ENCODE data around the gene CENPB.

CENPB gene

GRCh38 chr20:3784863-3785239 lies 1.7 kb downstream of the CENPB start:
- peaks cover 7% of the 10 kb centered on the region; the same call in 1 of the 2 replicates for H3F3A ChIP-seq (ENCODE audit: control insufficient read depth, insufficient read depth)
- H3K4me3 ChIP-seq (ENCODE audit: low read length) = peak overlapping the region; percentile 88
- H4K20me1 ChIP-seq (ENCODE audit: control insufficient read depth, insufficient read depth, low read depth, low read length) = peaks cover 9% of the 10 kb centered on the region; the same call in 1 of the 2 replicates
- peaks cover 21% of the 10 kb centered on the region for H3K36me3 ChIP-seq (ENCODE audit: control insufficient read depth, low read length)
- peaks cover 53% of the 10 kb centered on the region for H3K4me1 ChIP-seq (ENCODE audit: control insufficient read depth, low read length)
- H3K4me2 ChIP-seq (ENCODE audit: low read length) = peak overlapping the region; percentile 91
- H3K9me2 ChIP-seq (replicated peaks; ENCODE audit: control insufficient read depth, low read length) = no peaks in the 10 kb centered on the region
- TF ChIP-seq EZH2phosphoT487 (IDR thresholded peaks at IDR 0.05; ENCODE audit: borderline replicate concordance, low read length) (no peak), CTCF (IDR thresholded peaks at IDR 0.05; ENCODE audit: low read depth, low read length, poor library complexity, severe bottlenecking) (no peak)
- no peak overlapping the region for H3K27ac ChIP-seq (ENCODE audit: low read depth, low read length)
- peaks cover 40% of the 10 kb centered on the region for H3K79me2 ChIP-seq (ENCODE audit: control insufficient read depth, low read length)
- H3K27me3 ChIP-seq (ENCODE audit: control insufficient read depth, low read length) = no peaks in the 10 kb centered on the region; the same call in 1 of the 2 replicates
- H3K9me3 ChIP-seq (ENCODE audit: control insufficient read depth, insufficient read depth, low read length) = no peaks in the 10 kb centered on the region

- Histone ChIP-seq H3K79me2 (ENCODE audit: control insufficient read depth, low read length) (peaks cover 40% of the 10 kb centered on the region), H4K20me1 (ENCODE audit: control insufficient read depth, insufficient read depth, low read depth, low read length) (peaks cover 9% of the 10 kb centered on the region; the same call in 1 of the 2 replicates), H3K27ac (ENCODE audit: low read depth, low read length) (no peak overlapping the region), H3K4me3 (ENCODE audit: low read length) (no peak overlapping the region), H3K36me3 (ENCODE audit: control insufficient read depth, low read length) (peaks cover 21% of the 10 kb centered on the region), H3K4me1 (ENCODE audit: control insufficient read depth, low read length) (peaks cover 57% of the 10 kb centered on the region), H3K9me3 (ENCODE audit: control insufficient read depth, insufficient read depth, low read length) (no peaks in the 10 kb centered on the region), H3K9me2 (replicated peaks; ENCODE audit: control insufficient read depth, low read length) (no peaks in the 10 kb centered on the region), H3F3A (ENCODE audit: control insufficient read depth, insufficient read depth) (peaks cover 7% of the 10 kb centered on the region; the same call in 1 of the 2 replicates), H3K27me3 (ENCODE audit: control insufficient read depth, low read length) (peaks cover 5% of the 10 kb centered on the region), H3K4me2 (ENCODE audit: low read length) (peak overlapping the region; percentile 91)
- TF ChIP-seq CTCF (IDR thresholded peaks at IDR 0.05; ENCODE audit: low read depth, low read length, poor library complexity, severe bottlenecking) (no peak), EZH2phosphoT487 (IDR thresholded peaks at IDR 0.05; ENCODE audit: borderline replicate concordance, low read length) (no peak)
Measured at GRCh38 chr20:3784216-3784853, 2.2 kb downstream of the CENPB start.

GRCh38 chr20:3783511-3784195 lies 2.9 kb downstream of the CENPB start:
- peaks cover 9% of the 10 kb centered on the region; the same call in 1 of the 2 replicates for H4K20me1 ChIP-seq (ENCODE audit: control insufficient read depth, insufficient read depth, low read depth, low read length)
- no peak overlapping the region for H3K27ac ChIP-seq (ENCODE audit: low read depth, low read length)
- no peaks in the 10 kb centered on the region for H3K9me3 ChIP-seq (ENCODE audit: control insufficient read depth, insufficient read depth, low read length)
- H3K4me2 ChIP-seq (ENCODE audit: low read length) = peak overlapping the region; percentile 22; the same call in 1 of the 2 replicates
- no peak for TF ChIP-seq CTCF (IDR thresholded peaks at IDR 0.05; ENCODE audit: low read depth, low read length, poor library complexity, severe bottlenecking)
- TF ChIP-seq EZH2phosphoT487 (IDR thresholded peaks at IDR 0.05; ENCODE audit: borderline replicate concordance, low read length) = no peak
- H3K9me2 ChIP-seq (replicated peaks; ENCODE audit: control insufficient read depth, low read length) = no peaks in the 10 kb centered on the region
- peaks cover 40% of the 10 kb centered on the region for H3K79me2 ChIP-seq (ENCODE audit: control insufficient read depth, low read length)
- H3K4me3 ChIP-seq (ENCODE audit: low read length) = no peak overlapping the region
- peaks cover 12% of the 10 kb centered on the region for H3K27me3 ChIP-seq (ENCODE audit: control insufficient read depth, low read length)
- H3K4me1 ChIP-seq (ENCODE audit: control insufficient read depth, low read length) = peaks cover 60% of the 10 kb centered on the region
- H3F3A ChIP-seq (ENCODE audit: control insufficient read depth, insufficient read depth) = peaks cover 7% of the 10 kb centered on the region; the same call in 1 of the 2 replicates
- peaks cover 21% of the 10 kb centered on the region for H3K36me3 ChIP-seq (ENCODE audit: control insufficient read depth, low read length)

Data from DOHH2 (cell line).